HepG2 (cell line): Measurements from ENCODE around the gene ART3. TPM values are rescaled to one million over a fixed set of nuclear protein-coding genes. Genes with fewer than 3 reads are reported as not detected.
A peak's percentile ranks its signal among the peaks of the same experiment; 100 is the strongest.

Source experiments
- ATAC-seq: fragments of 200-7000 bp; cut with Tn5 transposase; 3 replicates; pipeline ENCODE4 v1.9.1; 2020; ENCODE audit warnings: mild to moderate bottlenecking, moderate library complexity
- BruUV-seq: library from RNA; stranded (reverse); fragments of 400-500 nt; replicated peaks from 2 replicates; lab custom pipeline; 2021; lab: Mats Ljungman, UMichigan
- CTCF ChIA-PET: fragments of 300-600 bp; formaldehyde crosslinking; extraction: SDS; loops from one replicate; lab custom pipeline; 2021; ENCODE audit warnings: low total read pairs, inconsistent platforms, low intra/inter-chr PET ratio; lab: Yijun Ruan, JAX
- POLR2A ChIA-PET: fragments of 350-600 bp; sonication (Branson Sonifier 250); formaldehyde crosslinking; loops from one replicate; lab custom pipeline; 2020; ENCODE audit warnings: antibody characterized with exemption, inconsistent platforms; lab: Yijun Ruan, JAX
- DNase-seq: peaks from one replicate; pipeline ENCODE4 v3.0.0-alpha.2; 2015; ENCODE audit warnings: low spot score
- FAIRE-seq: peaks from 3 replicates; lab custom pipeline; 2011; peaks lifted over from hg19 to GRCh38; lab: Jason Lieb, UNC
- H2AFZ ChIP-seq: one replicate; pipeline ENCODE4 v1.6.1; 2011; ENCODE audit warnings: low read length, inconsistent platforms
- H3K27ac ChIP-seq: fragments of 300-600 bp; 3 replicates; pipeline ENCODE4 v1.8.0; 2011; ENCODE audit warnings: mixed run types, mild to moderate bottlenecking, mixed read lengths, low read length, inconsistent platforms; ENCODE audit not compliant: insufficient read depth; ENCODE audit errors: extremely low read length
- H3K27me3 ChIP-seq, 2 experiments: fragments of 200-600 bp in 1 of 2; 2 replicates in 1 of 2; 3 replicates in 1 of 2; pipeline versions ENCODE4 v1.6.0 to v1.8.0; 2011; ENCODE audit warnings: low read length in 2 of 2, mild to moderate bottlenecking in 2 of 2, moderate library complexity in 2 of 2, inconsistent platforms in 1 of 2; ENCODE audit not compliant: insufficient read depth in 2 of 2, control insufficient read depth in 1 of 2
- H3K36me3 ChIP-seq, 2 experiments: fragments of 200-600 bp in 1 of 2; replicated peaks in 1 of 2; 2 replicates in 1 of 2; 3 replicates in 1 of 2; pipeline versions ENCODE4 v1.5.1 to v1.8.0; 2011; ENCODE audit warnings: low read length in 2 of 2, inconsistent platforms in 1 of 2; ENCODE audit not compliant: insufficient read depth in 2 of 2, control insufficient read depth in 1 of 2
- H3K4me1 ChIP-seq: 2 replicates; pipeline ENCODE4 v1.5.1; 2012; ENCODE audit warnings: low read length, inconsistent platforms; ENCODE audit not compliant: insufficient read depth
- H3K4me2 ChIP-seq: 2 replicates; pipeline ENCODE4 v1.6.0; 2011; ENCODE audit warnings: low read depth, low read length, inconsistent platforms
- H3K4me3 ChIP-seq, 3 experiments: fragments of 200-600 bp in 1 of 3; sonication (generic), shearing (Covaris generic) in 1 of 3; replicated peaks in 1 of 3; 2 replicates each; pipeline ENCODE4 v1.5.1; 2011 to 2016; ENCODE audit warnings: low read length in 3 of 3, inconsistent platforms in 2 of 3, low read depth in 2 of 3, mild to moderate bottlenecking in 2 of 3, control low read depth in 1 of 3, mixed read lengths in 1 of 3; ENCODE audit not compliant: insufficient read depth in 1 of 3
- H3K79me2 ChIP-seq: one replicate; pipeline ENCODE4 v1.6.1; 2011; ENCODE audit warnings: low read length, inconsistent platforms; ENCODE audit not compliant: insufficient read depth
- H3K9ac ChIP-seq: 2 replicates; pipeline ENCODE4 v1.6.0; 2011; ENCODE audit warnings: mild to moderate bottlenecking, low read depth, low read length, inconsistent platforms; ENCODE audit not compliant: insufficient read depth
- H3K9me3 ChIP-seq: 2 replicates; pipeline ENCODE4 v1.5.1; 2012; ENCODE audit warnings: mild to moderate bottlenecking, low read length
- H4K20me1 ChIP-seq: 2 replicates; pipeline ENCODE4 v1.6.0; 2011; ENCODE audit warnings: inconsistent platforms, mild to moderate bottlenecking, low read length, moderate library complexity; ENCODE audit not compliant: insufficient read depth
- ETS1 ChIP-seq: sonication (generic); formaldehyde crosslinking; IDR thresholded peaks from 2 replicates; pipeline ENCODE4 v1.4.0; 2020; ENCODE audit warnings: missing genetic modification reagents
- MAFK ChIP-seq, 2 experiments: IDR thresholded peaks in 1 of 2; conservative IDR thresholded peaks in 1 of 2; 2 replicates each; pipeline ENCODE4 v1.6.1; 2011; ENCODE audit warnings: improper control_type of control experiment in 2 of 2, low read length in 2 of 2
- TSC22D2 ChIP-seq: sonication (generic); formaldehyde crosslinking; IDR thresholded peaks from 2 replicates; pipeline ENCODE4 v1.5.1; 2020; ENCODE audit warnings: missing genetic modification reagents, mild to moderate bottlenecking, borderline replicate concordance
- ZFP62 ChIP-seq: sonication (generic); formaldehyde crosslinking; IDR thresholded peaks from 2 replicates; pipeline ENCODE4 v1.4.0; 2020; ENCODE audit warnings: missing genetic modification reagents
- ZKSCAN8 ChIP-seq: IDR thresholded peaks from 2 replicates; pipeline ENCODE4 v1.6.1; 2016; ENCODE audit warnings: borderline replicate concordance, missing genetic modification reagents, missing compliant biosample characterization
- ZNF20 ChIP-seq: sonication (generic); formaldehyde crosslinking; IDR thresholded peaks from 2 replicates; pipeline ENCODE4 v1.4.0; 2020; ENCODE audit warnings: mild to moderate bottlenecking, moderate library complexity, missing genetic modification reagents
- ZNF33A ChIP-seq: sonication (generic); formaldehyde crosslinking; IDR thresholded peaks from 2 replicates; pipeline ENCODE4 v1.5.1; 2020; ENCODE audit warnings: missing genetic modification reagents, mild to moderate bottlenecking, moderate library complexity, borderline replicate concordance
- ZNF362 ChIP-seq: sonication (generic); formaldehyde crosslinking; IDR thresholded peaks from 2 replicates; pipeline ENCODE4 v1.4.0; 2020; ENCODE audit warnings: missing genetic modification reagents, mild to moderate bottlenecking, borderline replicate concordance
- ZNF672 ChIP-seq: sonication (generic); formaldehyde crosslinking; IDR thresholded peaks from 2 replicates; pipeline ENCODE4 v1.8.1; 2022; ENCODE audit warnings: missing genetic modification reagents
- ZNF784 ChIP-seq: sonication (generic); formaldehyde crosslinking; IDR thresholded peaks from 2 replicates; pipeline ENCODE4 v1.5.1; 2020; ENCODE audit warnings: missing genetic modification reagents, mild to moderate bottlenecking, borderline replicate concordance
- WGBS: methylation state at CpG from one replicate; pipeline ENCODE4 v1.1.6; 2017; ENCODE audit warnings: low lambda C conversion rate; 5-methylcytosine and 5-hydroxymethylcytosine counted together
- in situ Hi-C: cut with HindIII; loops from 2 replicates; pipeline ENCODE4 v1.10.0; 2017; ENCODE audit warnings: low pct_unique_long_range_greater_than_20kb; ENCODE audit not compliant: extremely low pct_ligation_motif_present
- intact Hi-C: fragments of 100-400 bp; cut with micrococcal nuclease; formaldehyde crosslinking; loops from one replicate; pipeline ENCODE4 v1.10.0; 2022; ENCODE audit not compliant: unreplicated experiment
- polyA plus RNA-seq, 8 experiments: library from polyadenylated mRNA; depleted of rRNA in 3 of 8; stranded (reverse) in 7 of 8; unstranded in 1 of 8; fragments of >200 nt; fragmentation: Illumina TruSeq in 4 of 8; extraction: Trizol in 4 of 8; gene quantifications; 2 replicates each; pipeline versions ENCODE4 v1.2.1 to v1.2.3, GENCODE V29; 2011 to 2016; ENCODE audit warnings: low read depth in 4 of 8, missing spikeins in 1 of 8, mixed read lengths in 1 of 8; ENCODE audit not compliant: insufficient read depth in 1 of 8
- total RNA-seq, 5 experiments: library from RNA; depleted of rRNA; stranded (reverse); fragments of >200 nt; fragmentation: Illumina TruSeq; extraction: Trizol; gene quantifications; 2 replicates each; pipeline ENCODE4 v1.2.3, GENCODE V29; 2016; ENCODE audit warnings: low read depth in 1 of 5
- TF ChIP-seq, protein P1 (sequence below): sonication (generic); formaldehyde crosslinking; conservative IDR thresholded peaks from 2 replicates; pipeline ENCODE4 v1.8.1; 2023; ENCODE audit warnings: missing genetic modification reagents

Gene ART3
- total and polyA plus RNA-seq, 2 of the 13 experiments (the other 11 are each of a cell fraction or from before 2014, with no cell fraction given) = not detected

- no peak for TF ChIP-seq ETS1 (CRISPR knock-in tag)
- TF ChIP-seq ZNF20 = no peak
- TF ChIP-seq ZNF33A = no peak
- TF ChIP-seq, all 625 proteins: peak for 0
Measured at GRCh38 chr4:76028350-76028765, 46.2 kb upstream of the ART3 start (continued).

DNA sequence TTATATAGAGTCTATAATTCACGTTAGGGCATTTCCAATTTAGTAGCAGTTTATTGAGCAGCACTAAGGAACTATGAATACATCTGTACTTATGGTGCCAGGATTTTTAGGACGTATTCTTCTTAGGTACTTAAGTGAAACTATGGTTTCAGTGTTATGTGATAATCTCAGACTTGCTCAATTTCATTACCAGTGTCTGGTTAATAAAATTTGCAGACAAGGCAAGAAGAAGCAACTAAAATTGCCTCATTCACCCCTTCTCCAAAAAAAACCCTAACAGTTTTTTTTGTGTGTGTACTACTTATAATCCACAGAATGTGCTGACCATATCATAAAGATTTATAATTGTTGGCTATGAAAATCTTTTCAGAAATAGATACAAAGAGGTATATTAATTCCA is 45.2 kb upstream of the ART3 start:
- no peak overlapping the region for H3K27ac ChIP-seq
- H4K20me1 ChIP-seq = no peaks in the 10 kb centered on the region
- POLR2A ChIA-PET = no interaction called here
- H3K79me2 ChIP-seq = no peaks in the 10 kb centered on the region
- no peaks in the 10 kb centered on the region for H3K9me3 ChIP-seq
- no peak overlapping the region for H2AFZ ChIP-seq
- intact Hi-C loops = no loop called here
- CTCF ChIA-PET = no interaction called here
- BruUV-seq = no TSS peak
- ATAC-seq (no peak), FAIRE-seq (no peak), DNase-seq (no peak)
- H3K36me3 ChIP-seq = no peaks in the 10 kb centered on the region
- in situ Hi-C loops = no loop called here
- no peaks in the 10 kb centered on the region; a peak in 1 of 5 replicates for H3K27me3 ChIP-seq
- no peak overlapping the region for H3K9ac ChIP-seq
- H3K4me2 ChIP-seq = no peak overlapping the region
- 0 out of 2 replicates have a peak, but pooled peaks cover 4% of the 10 kb centered on the region for H3K4me1 ChIP-seq
- no peak overlapping the region for H3K4me3 ChIP-seq
- WGBS = 14% methylated on average over 2 of the region's 2 CpGs
- TF ChIP-seq MAFK (conservative IDR thresholded peaks at IDR 0.05 in 1 of 2, IDR thresholded peaks at IDR 0.05 in 1 of 2; ENCODE audit: low read length in 2 of 2) = peak in 1 of 2 experiments; percentile 26; a peak in 1 of 4 replicates
- no peak for TF ChIP-seq ZKSCAN8 (CRISPR knock-in tag)

DNA sequence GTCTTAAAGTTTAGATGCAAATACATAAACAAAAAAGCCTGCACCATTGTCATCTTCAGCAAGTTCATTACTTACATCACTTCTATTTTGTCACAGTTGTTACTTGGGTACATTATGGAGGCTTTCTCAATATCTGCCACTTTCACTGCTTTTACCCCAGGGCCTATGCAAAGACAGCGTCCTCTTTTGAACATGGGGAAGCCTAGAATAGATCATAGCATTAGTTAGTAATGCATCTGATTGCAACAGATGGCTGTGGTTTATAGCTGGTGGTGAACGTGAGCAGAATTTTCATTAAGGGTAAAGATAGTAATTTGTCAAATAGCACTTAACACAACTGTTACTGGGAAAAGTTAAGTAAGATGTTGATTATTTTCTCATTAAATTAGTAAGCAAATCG is 39.4 kb upstream of the ART3 start:
- WGBS = 10% methylated on average over 3 of the region's 3 CpGs
- in situ Hi-C loops = no loop called here
- Histone ChIP-seq H3K79me2 (no peaks in the 10 kb centered on the region), H3K4me2 (no peak overlapping the region), H3K4me3 (no peak overlapping the region), H3K36me3 (no peaks in the 10 kb centered on the region), H3K9ac (no peak overlapping the region), H4K20me1 (no peaks in the 10 kb centered on the region), H3K9me3 (no peaks in the 10 kb centered on the region), H3K27ac (no peak overlapping the region), H3K4me1 (no peaks in the 10 kb centered on the region), H3K27me3 (no peaks in the 10 kb centered on the region; a peak in 1 of 5 replicates), H2AFZ (no peak overlapping the region)
- DNase-seq (no peak), FAIRE-seq (no peak), ATAC-seq (no peak)
- POLR2A ChIA-PET = no interaction called here
- intact Hi-C loops = no loop called here
- no TSS peak for BruUV-seq
- CTCF ChIA-PET = no interaction called here
- TF ChIP-seq ZNF362 (CRISPR knock-in tag) (no peak), TSC22D2 (CRISPR knock-in tag) (no peak), ZFP62 (no peak), ZNF784 (no peak), ZNF672 (CRISPR knock-in tag) (no peak)
- TF ChIP-seq, protein P1, sequence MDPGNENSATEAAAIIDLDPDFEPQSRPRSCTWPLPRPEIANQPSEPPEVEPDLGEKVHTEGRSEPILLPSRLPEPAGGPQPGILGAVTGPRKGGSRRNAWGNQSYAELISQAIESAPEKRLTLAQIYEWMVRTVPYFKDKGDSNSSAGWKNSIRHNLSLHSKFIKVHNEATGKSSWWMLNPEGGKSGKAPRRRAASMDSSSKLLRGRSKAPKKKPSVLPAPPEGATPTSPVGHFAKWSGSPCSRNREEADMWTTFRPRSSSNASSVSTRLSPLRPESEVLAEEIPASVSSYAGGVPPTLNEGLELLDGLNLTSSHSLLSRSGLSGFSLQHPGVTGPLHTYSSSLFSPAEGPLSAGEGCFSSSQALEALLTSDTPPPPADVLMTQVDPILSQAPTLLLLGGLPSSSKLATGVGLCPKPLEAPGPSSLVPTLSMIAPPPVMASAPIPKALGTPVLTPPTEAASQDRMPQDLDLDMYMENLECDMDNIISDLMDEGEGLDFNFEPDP (CRISPR knock-in tag) = no peak
